ENCODE data around the gene VPS26C. TPM values are rescaled to one million over a fixed set of nuclear protein-coding genes. Genes with fewer than 3 reads are reported as not detected.

VPS26C gene
- total and polyA plus RNA-seq, 10 of the 15 experiments (the other 5 are each of a cell fraction or from before 2014, with no cell fraction given) = 32.5 to 65.1 (median 48.0) TPM

GRCh38 chr21:37228003-37228400 is 39.1 kb downstream of the VPS26C start:
- POLR2A ChIA-PET = no interaction called here
- H3K79me2 ChIP-seq (ENCODE audit: control insufficient read depth, insufficient read depth, low read length) = no peaks in the 10 kb centered on the region; the same call in 1 of the 2 replicates
- RAD21 ChIA-PET (ENCODE audit: unreplicated experiment) = no interaction called here
- H2AFZ ChIP-seq (ENCODE audit: control insufficient read depth, low read depth, low read length) = no peak overlapping the region
- H3K27ac ChIP-seq (ENCODE audit: control insufficient read depth, insufficient read depth) = no peak overlapping the region
- H3K27me3 ChIP-seq (replicated peaks in 1 of 2; ENCODE audit: control insufficient read depth in 2 of 2, insufficient read depth in 2 of 2, low read length in 1 of 2) = no peaks in the 10 kb centered on the region
- peaks cover 18% of the 10 kb centered on the region for H3K4me1 ChIP-seq (ENCODE audit: control insufficient read depth, insufficient read depth, low read length)
- H3K4me3 ChIP-seq = no peak overlapping the region
- FAIRE-seq (no peak), DNase-seq (ENCODE audit: low read depth, low spot score) (no peak), ATAC-seq (no peak)
- in situ Hi-C loops (cut with MboI) (no loop called here), intact Hi-C loops (cut with micrococcal nuclease; ENCODE audit: unreplicated experiment) (no loop called here)
- H3K9ac ChIP-seq (ENCODE audit: control insufficient read depth, insufficient read depth, low read length) = no peak overlapping the region
- H4K20me1 ChIP-seq (ENCODE audit: control insufficient read depth, insufficient read depth) = no peaks in the 10 kb centered on the region
- BruUV-seq (replicated peaks) = no TSS peak
- WGBS (ENCODE audit: insufficient coverage, insufficient replicate concordance, low lambda C conversion rate, missing lambda C conversion rate) = over 99% methylated on average over 16 of the region's 16 CpGs
- SMC1A ChIA-PET (ENCODE audit: uncharacterized antibody, unreplicated experiment) = interaction anchor here (1.4 kb wide), 1 partner anchor 29 kb away, joined by 3 read pairs; no protein-coding TSS in a partner anchor
- CTCF ChIA-PET = interaction anchor here (0.8 kb wide), 1 partner anchor 336 kb away, joined by 3 read pairs; no protein-coding TSS in a partner anchor
- peaks cover 26 to 29% of the 10 kb centered on the region in 2 experiments for H3K36me3 ChIP-seq (ENCODE audit: control insufficient read depth in 2 of 2, insufficient read depth in 2 of 2, low read length in 1 of 2)
- H3K4me2 ChIP-seq (ENCODE audit: control insufficient read depth, insufficient read depth) = no peak overlapping the region
- no peaks in the 10 kb centered on the region; the same call in 2 of the 3 replicates for H3K9me3 ChIP-seq (replicated peaks; ENCODE audit: control insufficient read depth, insufficient read depth, low read length)
- TF ChIP-seq EGR1 (IDR thresholded peaks at IDR 0.05; ENCODE audit: borderline replicate concordance in 1 of 2, low read depth in 2 of 2, low read length in 2 of 2) (no peak), JUND (IDR thresholded peaks at IDR 0.05; ENCODE audit: low read depth, low read length) (no peak), NR2C1 (IDR thresholded peaks at IDR 0.05) (no peak), IRF3 (IDR thresholded peaks at IDR 0.05) (no peak), MYB (IDR thresholded peaks at IDR 0.05; ENCODE audit: borderline replicate concordance, low read depth, low read length) (no peak), ATF7 (IDR thresholded peaks at IDR 0.05; ENCODE audit: low read depth) (no peak), SRF (IDR thresholded peaks at IDR 0.05; ENCODE audit: low read depth in 2 of 2, low read length in 2 of 2) (no peak)
